Karpas-422 (cell line): ENCODE data around the gene FARP2. TPM values are rescaled to one million over a fixed set of nuclear protein-coding genes. Genes with fewer than 3 reads are reported as not detected.
"Not testable (repeated sequence)": the region's sequence is repeated elsewhere in the genome, so short reads cannot be mapped to it uniquely, and the experiment has no call there.

Experiments
- DNase-seq: peaks from one replicate; pipeline ENCODE4 v3.0.0-alpha.2; 2015
- H2AFZ ChIP-seq: fragments of 200-600 bp; sonication (generic); 2 replicates; pipeline ENCODE4 v1.6.1; 2014; ENCODE audit warnings: antibody characterized with exemption, low read length, mixed read lengths
- H3K27ac ChIP-seq: fragments of 200-600 bp; sonication (generic); 2 replicates; pipeline ENCODE4 v1.5.1; 2014; ENCODE audit warnings: mild to moderate bottlenecking, low read length, moderate library complexity
- H3K27me3 ChIP-seq: fragments of 200-600 bp; sonication (generic); 2 replicates; pipeline ENCODE4 v1.6.1; 2014; ENCODE audit warnings: low read length, mixed read lengths
- H3K36me3 ChIP-seq: fragments of 200-600 bp; sonication (generic); 2 replicates; pipeline ENCODE4 v1.6.1; 2014; ENCODE audit warnings: low read length, mixed read lengths; ENCODE audit not compliant: insufficient read depth
- H3K4me1 ChIP-seq: fragments of 200-600 bp; sonication (generic); 2 replicates; pipeline ENCODE4 v1.6.1; 2014; ENCODE audit warnings: mild to moderate bottlenecking, low read length, mixed read lengths
- H3K4me2 ChIP-seq: fragments of 200-600 bp; sonication (generic); 2 replicates; pipeline ENCODE4 v1.6.1; 2014; ENCODE audit warnings: low read length, low read depth, mild to moderate bottlenecking; ENCODE audit not compliant: poor library complexity, severe bottlenecking
- H3K4me3 ChIP-seq: fragments of 200-600 bp; sonication (generic); 2 replicates; pipeline ENCODE4 v1.5.1; 2014; ENCODE audit warnings: mild to moderate bottlenecking, antibody characterized with exemption, low read length, mixed read lengths
- H3K79me2 ChIP-seq: fragments of 200-600 bp; sonication (generic); 2 replicates; pipeline ENCODE4 v1.6.1; 2014; ENCODE audit warnings: mild to moderate bottlenecking, low read length, mixed read lengths
- H3K9ac ChIP-seq: fragments of 200-600 bp; sonication (generic); 2 replicates; pipeline ENCODE4 v1.6.0; 2014; ENCODE audit warnings: low read length
- H3K9me2 ChIP-seq: fragments of 200-600 bp; sonication (generic), shearing (Covaris generic); replicated peaks from 2 replicates; pipeline ENCODE4 v1.6.0; 2014; ENCODE audit warnings: mild to moderate bottlenecking, low read length, moderate library complexity; ENCODE audit not compliant: insufficient read depth
- H3K9me3 ChIP-seq: fragments of 300-700, 200-600 bp; sonication (generic); 2 replicates; pipeline ENCODE4 v1.6.1; 2014; ENCODE audit warnings: low read length, mixed read lengths
- H4K20me1 ChIP-seq: fragments of 200-600 bp; sonication (generic); 2 replicates; pipeline ENCODE4 v1.6.1; 2014; ENCODE audit warnings: mild to moderate bottlenecking, antibody characterized with exemption, low read length, low read depth; ENCODE audit not compliant: insufficient read depth
- total RNA-seq: library from RNA; depleted of rRNA; stranded (reverse); fragments of >200 nt; shearing (Covaris generic); gene quantifications from 2 replicates; pipeline ENCODE4 v1.2.3, GENCODE V29; 2014; ENCODE audit warnings: low replicate concordance

The FARP2 gene
- total RNA-seq, 1 experiment from 2014 or later = 40.0 TPM

DNA sequence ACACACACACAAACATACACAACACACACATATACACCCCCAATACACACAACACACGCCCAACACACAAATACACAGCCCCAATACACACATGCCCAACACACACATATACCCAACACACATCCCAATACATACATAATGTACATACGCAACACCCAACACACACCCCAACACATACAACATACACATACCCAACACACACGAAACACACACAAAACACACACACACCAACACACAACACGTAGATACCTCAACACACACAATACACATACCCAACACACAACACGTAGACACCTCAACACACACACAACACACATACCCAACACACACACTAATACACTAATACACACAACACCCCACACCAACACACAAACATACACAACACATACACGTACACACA, 161.2 kb downstream of the FARP2 start:
- no peaks in the 10 kb centered on the region for H3K36me3 ChIP-seq
- H3K4me2 ChIP-seq = no peak overlapping the region
- no peak overlapping the region for H2AFZ ChIP-seq
- no peak overlapping the region for H3K27ac ChIP-seq
- H3K27me3 ChIP-seq = no peaks in the 10 kb centered on the region
- peaks cover 3% of the 10 kb centered on the region; the same call in 1 of the 2 replicates for H3K9me3 ChIP-seq
- no peak for DNase-seq
- H3K79me2 ChIP-seq = no peaks in the 10 kb centered on the region
- no peak overlapping the region for H3K4me3 ChIP-seq
- no peak overlapping the region for H3K9ac ChIP-seq
- H3K9me2 ChIP-seq = no peaks in the 10 kb centered on the region
- H3K4me1 ChIP-seq = peaks cover 7% of the 10 kb centered on the region
- no peaks in the 10 kb centered on the region for H4K20me1 ChIP-seq

DNA sequence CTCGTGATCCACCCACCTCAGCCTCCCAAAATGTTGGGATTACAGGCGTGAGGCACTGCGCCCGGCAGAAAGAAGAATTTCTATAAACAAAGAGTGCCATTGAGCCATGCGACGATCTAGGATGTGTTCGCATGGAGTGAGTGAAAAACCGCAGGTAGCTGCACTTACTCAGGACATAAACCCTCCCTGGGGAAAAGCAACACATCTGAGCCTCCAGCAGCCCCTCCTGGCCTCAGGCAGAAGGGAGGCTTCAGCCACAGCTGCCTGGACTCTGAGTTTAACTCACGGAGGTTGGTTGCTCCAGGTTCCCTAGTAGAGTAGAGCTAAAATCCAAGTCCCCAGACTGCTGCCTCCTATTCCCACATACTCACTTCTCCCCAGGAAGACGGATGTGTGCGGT, 163.6 kb downstream of the FARP2 start:
- DNase-seq = no peak
- H3K27ac ChIP-seq = no peak overlapping the region
- H3K9me3 ChIP-seq = peaks cover 3% of the 10 kb centered on the region; the same call in 1 of the 2 replicates

DNA sequence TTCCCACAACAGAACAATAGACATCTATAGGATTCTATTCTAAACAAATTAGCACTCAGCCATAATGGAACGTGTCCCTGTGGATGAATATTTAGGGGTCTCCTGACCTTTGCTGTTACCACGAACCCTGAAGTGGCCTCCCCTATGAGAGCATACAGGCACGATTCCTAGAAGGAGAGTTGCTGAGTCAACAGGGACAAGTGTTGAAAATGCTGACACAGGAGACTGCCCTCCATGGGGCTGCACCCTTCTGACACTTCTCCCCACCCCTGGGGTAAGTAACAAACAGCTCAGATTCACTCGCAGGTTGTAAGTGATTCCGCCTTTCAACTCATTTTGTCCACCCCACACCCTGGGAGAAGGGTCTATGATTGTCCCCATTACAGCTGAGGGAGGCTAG, 166.4 kb downstream of the FARP2 start:
- no peak overlapping the region for H3K4me3 ChIP-seq
- no peaks in the 10 kb centered on the region for H3K9me2 ChIP-seq
- no peak overlapping the region for H3K27ac ChIP-seq
- H3K4me1 ChIP-seq = peaks cover 6% of the 10 kb centered on the region
- no peaks in the 10 kb centered on the region for H4K20me1 ChIP-seq
- H3K9ac ChIP-seq = no peak overlapping the region
- H2AFZ ChIP-seq = no peak overlapping the region
- peaks cover 1% of the 10 kb centered on the region; the same call in 1 of the 2 replicates for H3K9me3 ChIP-seq
- H3K27me3 ChIP-seq = no peaks in the 10 kb centered on the region
- H3K4me2 ChIP-seq = no peak overlapping the region
- H3K79me2 ChIP-seq = no peaks in the 10 kb centered on the region
- no peaks in the 10 kb centered on the region for H3K36me3 ChIP-seq
- no peak for DNase-seq

More for the DNA sequence above, 163.6 kb downstream of the FARP2 start:
- peaks cover 7% of the 10 kb centered on the region for H3K4me1 ChIP-seq
- no peak overlapping the region for H3K4me3 ChIP-seq
- H2AFZ ChIP-seq = no peak overlapping the region
- no peak overlapping the region for H3K4me2 ChIP-seq
- H4K20me1 ChIP-seq = no peaks in the 10 kb centered on the region
- no peaks in the 10 kb centered on the region for H3K36me3 ChIP-seq
- H3K9ac ChIP-seq = no peak overlapping the region
- no peaks in the 10 kb centered on the region for H3K27me3 ChIP-seq
- no peaks in the 10 kb centered on the region for H3K9me2 ChIP-seq
- H3K79me2 ChIP-seq = no peaks in the 10 kb centered on the region

DNA sequence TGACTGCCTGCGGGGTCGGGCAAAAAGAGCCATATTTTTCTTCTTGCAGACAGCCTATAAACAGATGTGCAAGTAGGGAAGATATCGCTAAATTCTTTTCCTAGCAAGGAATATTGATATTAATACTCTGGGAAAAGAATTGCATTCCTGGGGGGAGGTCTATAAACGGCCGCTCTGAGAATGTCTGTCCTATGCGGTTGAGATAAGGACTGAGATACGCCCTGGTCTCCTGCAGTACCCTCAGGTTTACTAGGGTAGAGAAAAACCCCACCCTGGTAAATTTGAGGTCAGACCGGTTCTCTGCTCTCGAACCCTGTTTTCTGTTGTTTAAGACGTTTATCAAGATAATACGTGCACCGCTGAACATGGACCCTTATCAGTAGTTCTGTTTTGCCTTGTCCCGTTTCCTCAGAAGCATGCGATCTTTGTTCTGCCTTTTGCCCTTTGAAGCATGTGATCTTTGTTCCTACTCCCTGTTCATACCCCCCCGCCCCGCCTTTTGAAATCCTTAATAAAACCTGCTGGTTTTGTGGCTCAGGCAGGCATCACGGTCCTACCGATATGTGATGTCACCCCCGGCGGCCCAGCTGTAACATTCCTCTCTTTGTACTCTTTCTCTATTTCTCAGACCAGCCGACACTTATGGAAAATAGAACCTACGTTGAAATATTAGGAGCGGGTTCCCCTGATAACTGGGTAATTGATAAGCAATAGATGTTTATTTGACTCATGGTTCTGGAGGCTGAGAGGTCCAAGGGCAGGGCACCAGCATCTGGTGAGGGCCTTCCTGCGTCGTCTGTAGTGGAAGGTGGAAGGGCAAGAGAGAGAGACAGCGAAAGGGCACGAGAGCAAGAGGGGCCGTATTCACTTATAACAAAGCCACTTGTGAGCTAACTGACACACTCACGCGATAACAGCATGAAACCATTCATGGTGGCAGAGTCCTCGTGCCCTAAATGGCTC, 170.0 kb downstream of the FARP2 start:
- H3K9me3 ChIP-seq, H3K9me2 ChIP-seq, H3K4me1 ChIP-seq, H3K4me2 ChIP-seq, H2AFZ ChIP-seq, H3K27me3 ChIP-seq, H3K4me3 ChIP-seq, H3K79me2 ChIP-seq, DNase-seq, H3K36me3 ChIP-seq, H3K27ac ChIP-seq, H4K20me1 ChIP-seq, H3K9ac ChIP-seq: not testable (repeated sequence)

DNA sequence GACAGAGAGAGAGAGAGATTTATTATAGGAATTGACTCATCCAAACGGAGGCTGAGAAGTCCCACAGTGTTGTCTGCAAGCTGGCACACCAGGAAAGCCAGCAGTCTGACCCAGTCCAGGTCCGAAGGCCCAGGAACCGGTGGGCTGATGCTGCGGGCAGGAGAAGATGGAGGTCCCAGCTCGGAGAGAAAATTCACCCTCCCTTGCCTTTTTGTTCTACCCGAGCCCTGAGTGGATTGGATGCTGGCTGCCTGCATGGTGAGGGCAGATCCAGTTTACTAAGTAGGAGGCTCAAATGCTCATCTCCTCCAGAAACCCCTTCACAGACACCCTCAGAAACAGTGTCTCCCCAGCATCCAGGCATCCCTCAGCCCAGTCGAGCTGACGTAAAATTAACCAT, 174.5 kb downstream of the FARP2 start:
- Histone ChIP-seq H3K9me3 (no peaks in the 10 kb centered on the region), H4K20me1 (no peaks in the 10 kb centered on the region), H3K27me3 (no peaks in the 10 kb centered on the region), H3K9ac (no peak overlapping the region), H3K4me1 (no peaks in the 10 kb centered on the region), H3K27ac (no peak overlapping the region), H3K9me2 (no peaks in the 10 kb centered on the region), H3K36me3 (no peaks in the 10 kb centered on the region), H3K4me2 (no peak overlapping the region), H3K79me2 (no peaks in the 10 kb centered on the region), H3K4me3 (no peak overlapping the region), H2AFZ (no peak overlapping the region)
- no peak for DNase-seq

DNA sequence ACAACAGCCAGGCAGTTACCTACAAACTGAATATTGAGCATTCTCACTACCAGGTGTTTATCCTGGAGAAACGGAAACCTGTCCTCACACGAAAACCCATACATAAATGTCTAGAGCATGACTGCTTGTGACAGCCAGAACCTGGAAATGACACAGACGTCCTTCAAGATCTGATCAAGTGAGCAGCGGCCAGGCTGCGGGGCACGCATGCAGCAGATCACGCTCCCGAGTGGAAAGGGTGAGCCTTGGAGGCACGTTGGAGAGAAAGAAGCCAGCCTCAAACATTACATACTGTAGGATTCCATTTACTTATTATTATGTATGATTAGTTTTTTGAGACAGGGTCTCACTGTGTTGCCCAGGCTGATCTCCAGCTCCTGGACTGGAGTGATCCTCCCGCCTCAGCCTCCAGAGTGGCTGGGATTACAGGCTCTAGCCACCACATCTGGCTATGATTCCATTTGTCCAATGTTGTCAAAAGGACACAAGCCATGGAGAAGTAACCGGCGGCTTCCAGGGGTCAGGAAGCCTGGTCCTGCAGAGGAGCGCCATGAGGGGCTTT, 175.2 kb downstream of the FARP2 start:
- no peak overlapping the region for H3K27ac ChIP-seq
- H4K20me1 ChIP-seq = no peaks in the 10 kb centered on the region
- H3K4me1 ChIP-seq = no peaks in the 10 kb centered on the region
- no peaks in the 10 kb centered on the region for H3K36me3 ChIP-seq
- no peaks in the 10 kb centered on the region for H3K79me2 ChIP-seq
- no peaks in the 10 kb centered on the region for H3K9me2 ChIP-seq
- H3K4me2 ChIP-seq = no peak overlapping the region
- no peak overlapping the region for H3K4me3 ChIP-seq
- no peaks in the 10 kb centered on the region for H3K27me3 ChIP-seq
- no peaks in the 10 kb centered on the region for H3K9me3 ChIP-seq
- no peak overlapping the region for H2AFZ ChIP-seq
- H3K9ac ChIP-seq = no peak overlapping the region
- no peak for DNase-seq

DNA sequence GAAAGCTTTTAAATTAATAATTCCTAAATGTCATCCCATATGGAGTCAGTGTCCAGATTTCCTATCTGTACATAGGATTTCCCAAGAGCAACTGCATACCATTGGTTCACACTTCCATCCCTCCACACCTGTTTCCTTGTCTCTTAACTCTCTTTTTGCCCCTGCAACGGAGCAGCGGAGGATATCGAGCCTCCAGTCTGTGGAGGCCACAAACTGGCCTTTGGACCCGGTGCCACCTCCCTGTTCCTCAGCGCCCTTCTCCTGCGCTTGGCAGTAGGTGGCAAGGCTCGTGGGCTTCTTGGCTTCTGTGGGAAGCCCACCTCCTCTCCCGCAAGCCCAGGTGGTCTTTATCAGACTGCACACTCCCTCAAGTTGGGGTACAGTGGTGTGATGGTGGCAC, 176.1 kb downstream of the FARP2 start:
- DNase-seq = no peak
- Histone ChIP-seq H3K9me3 (no peaks in the 10 kb centered on the region), H3K79me2 (no peaks in the 10 kb centered on the region), H3K36me3 (no peaks in the 10 kb centered on the region), H3K4me3 (no peak overlapping the region), H3K27ac (no peak overlapping the region), H3K9me2 (no peaks in the 10 kb centered on the region), H3K9ac (no peak overlapping the region), H3K4me2 (no peak overlapping the region), H3K4me1 (no peaks in the 10 kb centered on the region), H2AFZ (no peak overlapping the region), H4K20me1 (no peaks in the 10 kb centered on the region), H3K27me3 (no peaks in the 10 kb centered on the region)

DNA sequence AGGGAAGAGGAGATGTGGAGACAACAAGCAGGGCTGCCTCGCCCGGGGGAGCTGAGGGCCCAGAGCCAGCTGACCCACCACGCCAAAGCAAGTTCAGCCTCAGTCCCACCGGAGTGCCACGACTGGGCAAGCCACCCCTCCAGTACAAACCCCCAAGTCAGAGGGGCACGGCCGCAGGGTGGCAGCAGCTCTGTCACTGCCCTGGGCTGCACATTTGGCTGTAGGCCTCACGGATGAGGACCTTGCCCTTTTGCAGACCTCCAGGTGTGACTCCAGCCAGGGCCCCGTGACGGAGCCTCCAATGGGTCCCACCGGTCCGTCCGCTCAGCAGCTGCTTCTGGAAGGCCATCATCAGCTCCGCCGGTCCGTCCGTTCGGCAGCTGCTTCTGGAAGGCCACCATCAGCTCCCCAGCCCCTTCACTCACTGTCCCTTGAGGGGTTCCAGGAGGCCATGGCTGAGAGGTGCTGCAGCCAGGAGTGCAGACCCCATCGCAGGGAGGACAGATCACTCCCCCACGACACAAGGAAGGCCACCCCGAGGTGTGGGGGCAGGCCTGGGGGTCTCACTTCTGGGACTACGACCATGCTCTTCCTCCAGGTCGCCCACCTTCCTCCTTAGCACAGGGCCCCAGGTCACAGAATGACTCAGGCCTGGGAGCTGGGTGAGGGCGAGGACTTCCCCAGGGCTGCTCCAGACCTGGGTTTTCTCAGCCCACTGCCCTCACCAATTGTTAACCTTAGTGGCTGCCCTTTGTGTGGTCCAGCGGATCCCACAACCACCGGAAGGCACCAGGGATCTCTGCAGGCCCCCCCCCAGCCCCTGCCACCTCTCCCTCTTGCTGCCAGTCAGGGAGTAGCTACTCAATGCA, 176.9 kb downstream of the FARP2 start:
- Histone ChIP-seq H3K4me3 (no peak overlapping the region), H3K27ac (no peak overlapping the region), H3K36me3 (no peaks in the 10 kb centered on the region), H3K9ac (no peak overlapping the region), H3K27me3 (no peaks in the 10 kb centered on the region), H4K20me1 (no peaks in the 10 kb centered on the region), H3K4me1 (no peaks in the 10 kb centered on the region), H3K4me2 (no peak overlapping the region), H3K79me2 (no peaks in the 10 kb centered on the region), H3K9me3 (no peaks in the 10 kb centered on the region), H3K9me2 (no peaks in the 10 kb centered on the region), H2AFZ (no peak overlapping the region)
- no peak for DNase-seq
